Measurements from ENCODE around the gene DENND11.
"Not testable (repeated sequence)": the region's sequence is repeated elsewhere in the genome, so short reads cannot be mapped to it uniquely, and the experiment has no call there.

DENND11 gene

GRCh38 chr7:141706239-141707064, 4.5 kb upstream of the DENND11 start:
- no peak for DNase-seq

GRCh38 chr7:141704741-141705140, 2.8 kb upstream of the DENND11 start:
- no peak for DNase-seq

- DNase-seq, result no peak
These were observed 2.1 kb upstream of the DENND11 start for GRCh38 chr7:141704112-141704511.

GRCh38 chr7:141702892-141703291, 926 bp upstream of the DENND11 start:
- no peak for DNase-seq

GRCh38 chr7:141701489-141702046, 398 bp downstream of the DENND11 start:
- DNase-seq, result peak; percentile 78 to 79

GRCh38 chr7:141700848-141701371, 1.1 kb downstream of the DENND11 start:
- peak in 1 of 2 donors; percentile 12 for DNase-seq

GRCh38 chr7:141700296-141700847, 1.6 kb downstream of the DENND11 start:
- DNase-seq, result no peak

- no peak for DNase-seq
These were observed 2.1 kb downstream of the DENND11 start for GRCh38 chr7:141699860-141700259.

- no peak for DNase-seq
These were observed 3.5 kb downstream of the DENND11 start for GRCh38 chr7:141698247-141699015.

GRCh38 chr7:141697211-141697871, 4.6 kb downstream of the DENND11 start:
- DNase-seq, result no peak

GRCh38 chr7:141696348-141696747, 5.6 kb downstream of the DENND11 start:
- DNase-seq, result no peak

- DNase-seq, result no peak
These were observed 6.1 kb downstream of the DENND11 start for GRCh38 chr7:141695803-141696289.

GRCh38 chr7:141693082-141693481, 8.9 kb downstream of the DENND11 start:
- no peak for DNase-seq

GRCh38 chr7:141691961-141692360, 10.0 kb downstream of the DENND11 start:
- DNase-seq, result no peak

GRCh38 chr7:141691540-141691939, 10.4 kb downstream of the DENND11 start:
- no peak for DNase-seq

GRCh38 chr7:141689072-141689825, 12.7 kb downstream of the DENND11 start:
- DNase-seq, result not testable (repeated sequence)

GRCh38 chr7:141688043-141688442, 13.9 kb downstream of the DENND11 start:
- DNase-seq, result no peak

- DNase-seq, result no peak
These were observed 15.3 kb downstream of the DENND11 start for GRCh38 chr7:141686670-141687069.

- no peak for DNase-seq
These were observed 15.9 kb downstream of the DENND11 start for GRCh38 chr7:141686074-141686473.

GRCh38 chr7:141685285-141686023, 16.5 kb downstream of the DENND11 start:
- DNase-seq, result no peak

- DNase-seq, result no peak
These were observed 23.0 kb downstream of the DENND11 start for GRCh38 chr7:141679014-141679413.

Data from CD4-positive, alpha-beta T cell treated with Interleukin-1 beta for 1 hour (primary cell).